GM18508 (cell line): ENCODE data around the gene FARS2.
"Not testable (repeated sequence)": the region's sequence is repeated elsewhere in the genome, so short reads cannot be mapped to it uniquely, and the experiment has no call there.

Source experiments
- ATAC-seq: cut with Tn5 transposase; IDR thresholded peaks from one replicate; pipeline ENCODE4 v1.9.1; 2021; ENCODE audit warnings: moderate number of reproducible peaks; ENCODE audit not compliant: insufficient read depth, unreplicated experiment

The FARS2 gene

GRCh38 chr6:5557506-5557905 lies 296.2 kb downstream of the FARS2 start:
- ATAC-seq = no peak

- no peak for ATAC-seq
Observed at GRCh38 chr6:5559651-5560050, 298.3 kb downstream of the FARS2 start.

GRCh38 chr6:5562277-5562676 lies 301.0 kb downstream of the FARS2 start:
- no peak for ATAC-seq

- ATAC-seq = no peak
Observed at GRCh38 chr6:5563086-5563485, 301.8 kb downstream of the FARS2 start.

GRCh38 chr6:5564746-5565145 lies 303.4 kb downstream of the FARS2 start:
- not testable (repeated sequence) for ATAC-seq

GRCh38 chr6:5565971-5566370 lies 304.7 kb downstream of the FARS2 start:
- no peak for ATAC-seq

GRCh38 chr6:5566718-5567117 lies 305.4 kb downstream of the FARS2 start:
- no peak for ATAC-seq

GRCh38 chr6:5567352-5567751 lies 306.0 kb downstream of the FARS2 start:
- ATAC-seq = no peak

GRCh38 chr6:5567890-5568289 lies 306.6 kb downstream of the FARS2 start:
- ATAC-seq = no peak

GRCh38 chr6:5569491-5569890 lies 308.2 kb downstream of the FARS2 start:
- ATAC-seq = no peak

GRCh38 chr6:5570641-5571040 lies 309.3 kb downstream of the FARS2 start:
- ATAC-seq = no peak

GRCh38 chr6:5580736-5581581 lies 319.6 kb downstream of the FARS2 start:
- no peak for ATAC-seq

GRCh38 chr6:5582762-5583161 lies 321.4 kb downstream of the FARS2 start:
- ATAC-seq = no peak

GRCh38 chr6:5583528-5583927 lies 322.2 kb downstream of the FARS2 start:
- no peak for ATAC-seq

- ATAC-seq = no peak
Observed at GRCh38 chr6:5584078-5584482, 322.8 kb downstream of the FARS2 start.

GRCh38 chr6:5587648-5588047 lies 326.3 kb downstream of the FARS2 start:
- no peak for ATAC-seq

GRCh38 chr6:5589422-5590141 lies 328.3 kb downstream of the FARS2 start:
- ATAC-seq = no peak

GRCh38 chr6:5590187-5590586 lies 328.9 kb downstream of the FARS2 start:
- ATAC-seq = no peak

GRCh38 chr6:5592886-5593519 lies 331.7 kb downstream of the FARS2 start:
- no peak for ATAC-seq

GRCh38 chr6:5595184-5595583 lies 333.9 kb downstream of the FARS2 start:
- no peak for ATAC-seq

GRCh38 chr6:5597413-5597812 lies 336.1 kb downstream of the FARS2 start:
- ATAC-seq = no peak
